Erythroblast (primary cell): ENCODE results near the gene TBC1D8.
"Not testable (repeated sequence)": the region's sequence is repeated elsewhere in the genome, so short reads cannot be mapped to it uniquely, and the experiment has no call there.

Experiments used
- GATA1 ChIP-seq: IDR thresholded peaks from 2 replicates; pipeline ENCODE4 v1.6.1; 2011; ENCODE audit warnings: low read depth, mild to moderate bottlenecking, control low read depth, low read length, moderate library complexity
- POLR2A ChIP-seq: IDR thresholded peaks from 2 replicates; pipeline ENCODE4 v1.6.1; 2011; ENCODE audit warnings: mild to moderate bottlenecking, low read length

DNA sequence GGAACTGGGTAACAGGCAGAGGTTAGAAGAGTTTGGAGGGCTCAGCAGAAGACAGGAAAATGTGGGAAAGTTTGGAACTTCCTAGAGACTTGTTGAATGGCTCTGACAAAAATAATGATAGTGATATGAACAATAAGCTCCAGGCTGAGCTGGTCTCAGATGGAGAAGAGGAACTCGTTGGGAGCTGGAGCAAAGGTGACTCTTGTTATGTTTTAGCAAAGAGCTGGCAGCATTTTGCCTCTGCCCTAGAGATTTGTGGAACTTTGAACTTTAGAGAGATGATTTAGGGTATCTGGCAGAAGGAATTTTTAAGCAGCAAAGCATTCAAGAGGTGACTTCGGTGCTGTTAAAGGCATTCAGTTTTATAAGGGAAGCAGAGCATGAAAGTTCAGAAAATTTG lies 18.6 kb upstream of the TBC1D8 start:
- not testable (repeated sequence) for TF ChIP-seq POLR2A, GATA1
